Sigmoid colon (tissue), 7 donors: ENCODE measurements around the gene IRS2. TPM values are rescaled to one million over a fixed set of nuclear protein-coding genes. Genes with fewer than 3 reads are reported as not detected.

ENCODE experiments used
- DNase-seq: peaks from one replicate; pipeline ENCODE4 v3.0.0-alpha.2; 2019
- H3K27ac ChIP-seq, 4 donors: fragments of 200-600 bp; sonication (generic); one replicate each; pipeline ENCODE4 v1.5.1; 2016 to 2019; ENCODE audit warnings: mild to moderate bottlenecking in 1 of 4
- H3K27me3 ChIP-seq, 3 donors: fragments of 200-600 bp; sonication (generic); one replicate each; pipeline ENCODE4 v1.5.1; 2019; ENCODE audit warnings: mild to moderate bottlenecking in 1 of 3
- H3K36me3 ChIP-seq, 4 donors: fragments of 200-600 bp; sonication (generic); one replicate each; pipeline ENCODE4 v1.5.1; 2016 to 2019
- H3K4me1 ChIP-seq, 4 donors: fragments of 200-600 bp; sonication (generic); one replicate each; pipeline ENCODE4 v1.5.1; 2017 to 2019
- H3K4me3 ChIP-seq, 4 donors: fragments of 200-600 bp; sonication (generic); one replicate each; pipeline ENCODE4 v1.5.1; 2017 to 2019; ENCODE audit warnings: mild to moderate bottlenecking in 2 of 4, moderate library complexity in 1 of 4
- H3K9me3 ChIP-seq, 4 donors: fragments of 200-600 bp in 3 of 4; sonication (generic) in 3 of 4; one replicate each; pipeline versions ENCODE4 v1.5.1 to v1.6.1; 2013 to 2019
- CTCF ChIP-seq, 4 experiments: fragments of 450-650 bp in 3 of 4; fragments of 200-600 bp in 1 of 4; IDR thresholded peaks; one replicate each; pipeline ENCODE4 v1.5.1; 2016 to 2019; ENCODE audit warnings: antibody characterized with exemption in 4 of 4, mild to moderate bottlenecking in 3 of 4, moderate library complexity in 2 of 4
- EP300 ChIP-seq, 4 donors: sonication (generic); formaldehyde crosslinking; IDR thresholded peaks; one replicate each; pipeline ENCODE4 v1.6.1; 2017; ENCODE audit warnings: antibody characterized with exemption in 4 of 4
- POLR2A ChIP-seq, 2 donors: fragments of 450-650 bp; IDR thresholded peaks; one replicate each; pipeline ENCODE4 v1.6.1; 2016; ENCODE audit warnings: antibody characterized with exemption in 2 of 2, mild to moderate bottlenecking in 2 of 2, moderate library complexity in 2 of 2
- POLR2AphosphoS5 ChIP-seq, 4 donors: sonication (generic); formaldehyde crosslinking; IDR thresholded peaks; one replicate each; pipeline ENCODE4 v1.6.1; 2017; ENCODE audit warnings: antibody characterized with exemption in 4 of 4
- WGBS, 2 donors: extraction: QIAGEN DNeasy Blood & Tissue Kit; methylation state at CpG; one replicate each; pipeline ENCODE4 v1.1.7; 2013; 5-methylcytosine and 5-hydroxymethylcytosine counted together
- intact Hi-C: fragments of 100-400 bp; cut with DNase I; formaldehyde crosslinking; loops from one replicate; pipeline ENCODE4 v1.15.1; 2023
- polyA plus RNA-seq, 3 donors: library from polyadenylated mRNA; stranded (reverse); fragments of 200-250 nt; gene quantifications; one replicate each; pipeline ENCODE4 v1.2.3, GENCODE V29; 2013
- total RNA-seq, 4 donors: library from RNA; depleted of rRNA; stranded (reverse); fragments of >200 nt; gene quantifications; one replicate each; pipeline ENCODE4 v1.1.0, GENCODE V29; 2016
- donor health status: healthy with polysubstance abuse.
- donor health status: Bipolar disorder and iron deficiency.
- donor health status: healthy.

Gene IRS2
- total and polyA plus RNA-seq, 7 donors, result 3.6 to 21.9 (median 15.3) TPM

- H3K27me3 ChIP-seq, result no peaks in the 10 kb centered on the region
- H3K27ac ChIP-seq, result peak overlapping the region; percentile 90 to 98 (median 96)
- peaks cover 0 to 55% (median 50%) of the 10 kb centered on the region in 4 donors for H3K4me1 ChIP-seq
- intact Hi-C loops, result loop anchor here (1.0 to 5.0 kb wide), 7 partner anchors 84 to 1567 kb away; partner anchors contain the start of genes ABHD13, LIG4 and RAB20
- peak overlapping the region; percentile 62 to 95 (median 90) for H3K4me3 ChIP-seq
- WGBS, 2 donors, result 2 to 4% methylated on average over 83 of the region's 83 CpGs
- peak; percentile 88 for DNase-seq
- no peaks in the 10 kb centered on the region for H3K9me3 ChIP-seq
- TF ChIP-seq CTCF (IDR thresholded peaks at IDR 0.05) (peak in 1 of 4 experiments; percentile 48), POLR2A (IDR thresholded peaks at IDR 0.05) (no peak), EP300 (IDR thresholded peaks at IDR 0.05) (no peak), POLR2AphosphoS5 (IDR thresholded peaks at IDR 0.05) (no peak)
- H3K36me3 ChIP-seq, result peaks cover 24 to 35% (median 27%) of the 10 kb centered on the region in 4 donors
Observed at GRCh38 chr13:109784590-109785140, 1.7 kb downstream of the IRS2 start.

- Histone ChIP-seq H3K27me3 (no peaks in the 10 kb centered on the region), H3K4me3 (peak overlapping the region; percentile 51 to 95 (median 90)), H3K36me3 (peaks cover 24 to 35% (median 27%) of the 10 kb centered on the region in 4 donors), H3K9me3 (no peaks in the 10 kb centered on the region), H3K27ac (peak overlapping the region; percentile 78 to 95 (median 80)), H3K4me1 (peaks cover 0 to 62% (median 52%) of the 10 kb centered on the region in 4 donors)
- WGBS, 2 donors, result 77 to 79% methylated on average over 81 of the region's 81 CpGs
- intact Hi-C loops, result loop anchor here (1.0 to 5.0 kb wide), 4 partner anchors 85 to 822 kb away; no protein-coding TSS in a partner anchor
- no peak for TF ChIP-seq EP300 (IDR thresholded peaks at IDR 0.05)
- TF ChIP-seq POLR2A (IDR thresholded peaks at IDR 0.05), result no peak
- TF ChIP-seq CTCF (IDR thresholded peaks at IDR 0.05), result no peak
- no peak for TF ChIP-seq POLR2AphosphoS5 (IDR thresholded peaks at IDR 0.05)
- DNase-seq, result no peak
Observed at GRCh38 chr13:109783815-109784589, 2.4 kb downstream of the IRS2 start.

GRCh38 chr13:109783447-109783814 lies 3.0 kb downstream of the IRS2 start:
- Histone ChIP-seq H3K9me3 (no peaks in the 10 kb centered on the region), H3K4me3 (peak overlapping the region; percentile 51 to 95 (median 90)), H3K27me3 (no peaks in the 10 kb centered on the region), H3K36me3 (peaks cover 24 to 35% (median 27%) of the 10 kb centered on the region in 4 donors), H3K27ac (peak overlapping the region in 3 of 4 donors; percentile 78 to 81 (median 79)), H3K4me1 (peaks cover 0 to 67% (median 52%) of the 10 kb centered on the region in 4 donors)
- intact Hi-C loops, result loop anchor here (5.0 kb wide), 2 partner anchors 239 to 821 kb away; no protein-coding TSS in a partner anchor
- TF ChIP-seq CTCF (IDR thresholded peaks at IDR 0.05) (no peak), POLR2AphosphoS5 (IDR thresholded peaks at IDR 0.05) (peak in 1 of 4 donors; percentile 4)
- 95 to 98% methylated on average over 29 of the region's 29 CpGs for WGBS, 2 donors
- DNase-seq, result no peak

- H3K4me1 ChIP-seq, result peaks cover 0 to 72% (median 52%) of the 10 kb centered on the region in 4 donors
- TF ChIP-seq EP300 (IDR thresholded peaks at IDR 0.05), result no peak
- TF ChIP-seq POLR2AphosphoS5 (IDR thresholded peaks at IDR 0.05), result no peak
- no peak for TF ChIP-seq POLR2A (IDR thresholded peaks at IDR 0.05)
- TF ChIP-seq CTCF (IDR thresholded peaks at IDR 0.05), result no peak
Observed at GRCh38 chr13:109782823-109783431, 3.5 kb downstream of the IRS2 start.

More at GRCh38 chr13:109782823-109783431, 3.5 kb downstream of the IRS2 start:
- intact Hi-C loops, result loop anchor here (5.0 kb wide), 2 partner anchors 239 to 821 kb away; no protein-coding TSS in a partner anchor
- peaks cover 24 to 35% (median 27%) of the 10 kb centered on the region in 4 donors for H3K36me3 ChIP-seq
- DNase-seq, result no peak
- H3K27ac ChIP-seq, result peak overlapping the region in 3 of 4 donors; percentile 78 to 81 (median 79)
- no peaks in the 10 kb centered on the region for H3K27me3 ChIP-seq
- no peaks in the 10 kb centered on the region for H3K9me3 ChIP-seq
- WGBS, 2 donors, result 97 to 98% methylated on average over 72 of the region's 72 CpGs
- H3K4me3 ChIP-seq, result peak overlapping the region; percentile 54 to 95 (median 90)
